Ovary (tissue), 3 donors: ENCODE results near the gene RUFY4.

ENCODE experiments used
- CTCF ChIP-seq, 3 donors: fragments of 450-650 bp in 2 of 3; fragments of 200-600 bp in 1 of 3; IDR thresholded peaks; one replicate each; pipeline versions ENCODE4 v1.5.1 to v1.8.0; 2016 to 2022; ENCODE audit warnings: antibody characterized with exemption in 3 of 3, mild to moderate bottlenecking in 1 of 3
- EP300 ChIP-seq: sonication (generic); formaldehyde crosslinking; IDR thresholded peaks from one replicate; pipeline ENCODE4 v1.6.1; 2017; ENCODE audit warnings: antibody characterized with exemption
- POLR2A ChIP-seq: fragments of 450-650 bp; IDR thresholded peaks from one replicate; pipeline ENCODE4 v1.6.1; 2017; ENCODE audit warnings: antibody characterized with exemption, mild to moderate bottlenecking, moderate library complexity
- donor health status: DM: no; HTN: no; CAD: no.

- no peak for TF ChIP-seq POLR2A
- no peak for TF ChIP-seq EP300
- TF ChIP-seq CTCF (IDR thresholded peaks at IDR 0.05): no peak
These were observed 46.8 kb upstream of the RUFY4 start for GRCh38 chr2:218022131-218022850.
